Stimulated activated CD4-positive, alpha-beta T cell treated with anti-CD3 and anti-CD28 coated beads, TNF-alpha, amount 100 ng/mL, for 24 hours (primary cell): ENCODE data around the gene HEXIM1.

Experiments
- DNase-seq, 3 experiments: peaks; one replicate each; pipeline ENCODE4 v3.0.0-alpha.2; 2020; ENCODE audit warnings: low read depth in 3 of 3

Gene HEXIM1, protein sequence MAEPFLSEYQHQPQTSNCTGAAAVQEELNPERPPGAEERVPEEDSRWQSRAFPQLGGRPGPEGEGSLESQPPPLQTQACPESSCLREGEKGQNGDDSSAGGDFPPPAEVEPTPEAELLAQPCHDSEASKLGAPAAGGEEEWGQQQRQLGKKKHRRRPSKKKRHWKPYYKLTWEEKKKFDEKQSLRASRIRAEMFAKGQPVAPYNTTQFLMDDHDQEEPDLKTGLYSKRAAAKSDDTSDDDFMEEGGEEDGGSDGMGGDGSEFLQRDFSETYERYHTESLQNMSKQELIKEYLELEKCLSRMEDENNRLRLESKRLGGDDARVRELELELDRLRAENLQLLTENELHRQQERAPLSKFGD

GRCh38 chr17:45148183-45149036 lies at the start of gene HEXIM1:
TSS of gene HEXIM1 (plus strand) at chr17:45148475. CDS start at chr17:45149191, 716 bp downstream.
- peak; percentile 97 to 98 (median 98) for DNase-seq

GRCh38 chr17:45098869-45099616 lies 49.2 kb upstream of the HEXIM1 start:
- DNase-seq = peak; percentile 42 to 73 (median 43)

DNA sequence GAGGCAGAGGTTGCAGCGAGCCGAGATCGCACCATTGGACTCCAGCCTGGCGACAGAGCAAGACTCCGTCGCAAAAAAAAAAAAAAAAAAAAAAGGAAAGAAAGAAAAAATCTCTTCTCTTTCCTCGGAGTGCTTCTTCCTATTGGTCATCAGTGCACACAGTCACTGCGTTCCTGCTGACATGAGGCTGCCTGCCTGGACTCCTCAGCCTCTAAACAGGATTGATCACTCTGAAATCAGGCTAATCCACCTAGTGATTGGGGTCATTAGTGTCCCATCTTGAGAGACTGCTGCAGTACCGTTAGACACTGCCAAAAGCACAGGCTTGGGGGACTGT lies 46.8 kb upstream of the HEXIM1 start:
- DNase-seq = no peak

- no peak for DNase-seq
Measured at GRCh38 chr17:45101883-45102811, 46.1 kb upstream of the HEXIM1 start.

DNA sequence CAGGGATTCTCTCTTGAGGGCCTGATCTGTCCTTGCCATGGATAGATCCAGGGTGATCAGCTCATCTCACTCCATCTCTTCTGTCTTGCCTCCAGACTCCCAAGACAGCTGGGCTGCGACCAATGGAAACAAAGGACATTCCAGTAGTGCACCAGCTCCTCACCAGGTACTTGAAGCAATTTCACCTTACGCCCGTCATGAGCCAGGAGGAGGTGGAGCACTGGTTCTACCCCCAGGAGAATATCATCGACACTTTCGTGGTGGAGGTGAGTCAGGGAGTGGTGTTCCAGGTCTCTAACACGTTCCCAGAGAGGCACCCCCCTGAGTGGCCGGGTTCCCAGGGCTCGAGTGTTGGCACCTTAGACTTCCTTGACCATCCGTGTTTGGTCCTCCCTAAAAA lies 45.4 kb upstream of the HEXIM1 start:
- no peak for DNase-seq

GRCh38 chr17:45103269-45103795 lies 44.9 kb upstream of the HEXIM1 start:
- DNase-seq = no peak

GRCh38 chr17:45104029-45104428 lies 44.2 kb upstream of the HEXIM1 start:
- no peak for DNase-seq

GRCh38 chr17:45104497-45104896 lies 43.8 kb upstream of the HEXIM1 start:
- DNase-seq = no peak

DNA sequence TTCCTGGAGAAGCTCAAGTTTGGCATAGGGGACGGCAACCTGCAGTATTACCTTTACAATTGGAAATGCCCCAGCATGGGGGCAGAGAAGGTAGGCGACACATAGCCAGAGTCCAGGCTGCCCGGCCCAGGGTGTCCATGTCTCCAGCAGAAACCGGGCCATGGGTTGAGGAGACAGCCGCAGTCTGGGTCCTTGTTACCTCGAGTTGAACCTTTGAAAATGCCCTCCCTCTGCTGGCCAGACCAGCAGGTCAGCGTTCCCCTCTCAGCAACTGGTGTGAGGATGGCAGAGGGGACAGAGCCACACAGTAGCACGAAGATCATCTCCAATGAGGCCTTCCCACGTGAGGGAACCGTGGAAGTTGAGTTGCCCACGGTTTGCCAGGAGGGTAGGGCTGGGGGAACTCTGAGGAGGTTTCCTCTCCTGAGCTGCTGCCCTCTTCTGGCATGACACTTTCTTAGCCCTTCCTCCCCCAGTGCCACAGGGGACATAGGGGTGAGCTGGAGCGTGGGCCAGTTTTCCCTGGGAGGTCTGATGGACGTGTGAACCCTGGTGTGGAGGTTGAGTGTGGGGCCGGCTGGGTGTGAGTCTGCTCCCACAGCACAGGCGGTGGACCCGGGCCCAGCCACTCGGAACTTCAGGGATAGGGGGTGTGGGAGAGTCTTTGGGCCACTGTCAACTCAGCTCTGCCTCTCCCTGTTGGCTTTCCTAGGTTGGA lies 43.2 kb upstream of the HEXIM1 start:
- no peak for DNase-seq

DNA sequence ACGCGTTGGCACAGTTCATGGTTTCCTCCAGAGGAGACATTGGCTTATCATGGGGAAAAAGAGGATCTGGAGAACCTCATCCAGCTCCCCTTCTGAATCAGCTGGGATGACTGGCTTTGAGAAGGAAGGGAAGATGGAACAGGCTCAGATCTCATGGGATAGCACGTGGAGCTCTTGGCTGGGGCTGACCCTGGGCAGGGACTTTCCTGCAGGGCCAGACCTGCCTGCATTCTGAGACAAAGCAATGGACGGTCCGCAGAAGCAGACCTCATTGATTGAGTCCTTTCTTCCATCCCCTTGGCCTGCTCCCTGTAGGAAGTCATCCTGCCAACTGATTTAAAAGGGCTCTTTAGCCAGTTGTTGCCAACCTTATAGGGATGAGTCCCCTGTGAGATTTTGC lies 42.2 kb upstream of the HEXIM1 start:
- no peak for DNase-seq

GRCh38 chr17:45106582-45106981 lies 41.7 kb upstream of the HEXIM1 start:
- DNase-seq = no peak

DNA sequence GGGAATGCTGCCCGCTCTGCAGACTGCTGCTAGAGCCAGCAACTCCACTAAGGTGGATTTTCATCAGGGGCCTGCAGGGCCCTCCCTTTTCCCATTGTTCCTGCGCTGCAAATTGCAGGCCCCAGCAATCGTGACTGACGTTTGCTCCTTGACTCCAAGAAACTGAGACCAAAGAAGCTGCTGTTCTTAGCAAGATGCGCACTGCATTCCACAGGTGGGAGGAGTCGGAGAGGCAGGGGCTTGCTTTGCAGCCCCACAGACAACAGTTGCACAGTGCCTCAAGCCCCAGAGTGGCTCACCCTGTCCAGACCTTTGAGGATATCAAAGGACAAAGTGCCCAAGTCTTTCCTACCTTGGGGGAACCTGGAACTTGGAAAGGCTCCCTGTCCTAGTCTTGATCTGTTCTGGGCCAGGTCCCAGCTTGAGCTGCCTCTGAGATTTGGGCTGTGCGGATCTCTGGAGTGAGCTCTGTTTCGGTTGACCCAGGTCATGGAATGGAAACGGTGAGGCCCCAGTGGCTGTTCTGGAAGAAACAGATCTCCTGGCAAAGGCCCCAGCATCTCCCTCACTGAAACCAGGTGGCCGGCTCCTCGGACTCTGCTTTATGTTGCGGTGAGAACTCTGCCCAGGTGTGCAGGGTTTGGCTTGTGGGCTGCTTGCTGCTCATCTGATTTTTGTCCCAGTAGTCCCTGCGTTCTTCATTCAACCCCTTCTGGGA lies 40.8 kb upstream of the HEXIM1 start:
- DNase-seq = no peak

DNA sequence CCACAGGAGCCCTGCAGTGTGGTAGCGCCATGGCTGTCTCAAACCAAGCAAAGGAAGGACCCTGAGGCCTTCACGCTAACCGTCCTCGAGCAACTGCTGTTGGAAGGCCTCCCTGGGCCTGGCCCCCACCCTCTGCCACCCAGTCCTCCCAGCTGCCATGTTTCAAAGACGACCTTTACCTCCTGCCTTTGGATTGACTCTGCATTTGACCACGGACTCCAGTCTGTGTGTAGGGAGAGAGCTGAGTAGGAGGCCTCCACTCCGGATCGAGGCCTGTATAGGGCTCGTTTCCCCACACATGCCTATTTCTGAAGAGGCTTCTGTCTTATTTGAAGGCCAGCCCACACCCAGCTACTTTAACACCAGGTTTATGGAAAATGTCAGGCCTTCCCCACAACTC lies 40.2 kb upstream of the HEXIM1 start:
- DNase-seq = no peak

GRCh38 chr17:45108595-45109521 lies 39.4 kb upstream of the HEXIM1 start:
- DNase-seq = no peak

DNA sequence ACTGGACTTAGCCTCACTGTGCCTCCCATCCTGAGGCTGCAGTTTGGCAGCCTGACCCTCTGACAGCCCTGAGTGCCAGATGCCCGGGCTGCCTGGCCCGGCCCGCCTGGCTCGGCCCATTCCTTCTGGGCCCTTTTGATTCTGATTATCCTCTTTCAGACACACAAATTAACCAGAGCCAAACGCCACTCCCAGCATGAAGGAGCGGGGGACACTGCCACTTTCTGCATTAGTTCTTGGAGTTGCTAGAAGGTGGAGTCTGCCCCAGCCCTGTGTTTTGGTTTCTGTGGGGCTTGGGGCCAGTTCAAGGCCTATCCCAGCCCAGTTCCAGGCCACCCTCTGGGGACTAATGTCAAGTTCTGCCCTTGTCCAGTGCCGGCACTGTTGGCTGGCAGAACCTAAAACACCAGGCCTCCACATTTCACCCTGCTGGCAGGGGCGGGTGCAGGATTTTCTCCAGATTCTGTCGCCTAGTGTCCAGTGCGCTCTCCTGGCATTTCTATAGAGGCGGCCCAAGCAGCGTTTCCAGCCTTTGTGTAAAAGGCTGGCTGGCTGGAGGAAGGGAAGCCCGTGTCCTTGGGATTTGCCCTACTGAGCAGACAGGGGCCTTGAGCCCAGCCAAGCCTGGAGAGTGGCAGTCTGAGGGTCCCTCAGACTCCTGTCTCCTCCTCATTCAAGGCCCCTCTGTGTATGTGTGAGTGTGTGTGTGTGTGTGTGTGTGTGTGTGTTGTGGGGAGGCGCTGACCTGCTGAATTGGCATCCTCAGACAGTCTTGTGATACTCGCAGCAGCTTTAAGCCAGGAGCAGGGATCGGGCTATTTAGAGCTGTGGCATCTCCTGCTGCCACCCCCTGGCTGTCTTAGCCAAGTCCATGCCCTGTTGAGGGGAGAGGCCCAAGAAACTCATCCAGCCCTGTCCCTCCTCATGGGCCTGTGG lies 37.3 kb upstream of the HEXIM1 start:
- no peak for DNase-seq

GRCh38 chr17:45111850-45112249 lies 36.4 kb upstream of the HEXIM1 start:
- DNase-seq = no peak
